ENCODE results near the gene SLC46A3.

Gene SLC46A3

GRCh38 chr13:28730762-28731161, 12.0 kb upstream of the SLC46A3 start:
- H3K36me3 ChIP-seq (ENCODE audit: insufficient read depth, low read length): no peaks in the 10 kb centered on the region
- H2AFZ ChIP-seq (ENCODE audit: low read length, unreplicated experiment): no peak overlapping the region
- no peak overlapping the region for H3K27ac ChIP-seq (ENCODE audit: low read depth, low read length)
- no peak overlapping the region for H3K4me3 ChIP-seq (ENCODE audit: low read depth, low read length)
- no peaks in the 10 kb centered on the region for H3K4me1 ChIP-seq (ENCODE audit: control insufficient read depth, insufficient read depth, low read length, unreplicated experiment)
- no peaks in the 10 kb centered on the region for H3K27me3 ChIP-seq (ENCODE audit: insufficient read depth, low read length)
- no peaks in the 10 kb centered on the region for H3K79me2 ChIP-seq (ENCODE audit: control insufficient read depth, insufficient read depth, low read length, unreplicated experiment)

GRCh38 chr13:28729541-28729940, 10.8 kb upstream of the SLC46A3 start:
- Histone ChIP-seq H3K79me2 (ENCODE audit: control insufficient read depth, insufficient read depth, low read length, unreplicated experiment) (no peaks in the 10 kb centered on the region), H3K27ac (ENCODE audit: low read depth, low read length) (no peak overlapping the region), H3K36me3 (ENCODE audit: insufficient read depth, low read length) (no peaks in the 10 kb centered on the region), H2AFZ (ENCODE audit: low read length, unreplicated experiment) (no peak overlapping the region), H3K4me1 (ENCODE audit: control insufficient read depth, insufficient read depth, low read length, unreplicated experiment) (no peaks in the 10 kb centered on the region), H3K4me3 (ENCODE audit: low read depth, low read length) (no peak overlapping the region), H3K27me3 (ENCODE audit: insufficient read depth, low read length) (no peaks in the 10 kb centered on the region)

GRCh38 chr13:28728642-28729041, 9.9 kb upstream of the SLC46A3 start:
- Histone ChIP-seq H3K27ac (ENCODE audit: low read depth, low read length) (no peak overlapping the region), H3K27me3 (ENCODE audit: insufficient read depth, low read length) (no peaks in the 10 kb centered on the region), H3K36me3 (ENCODE audit: insufficient read depth, low read length) (no peaks in the 10 kb centered on the region), H3K4me3 (ENCODE audit: low read depth, low read length) (no peak overlapping the region), H2AFZ (ENCODE audit: low read length, unreplicated experiment) (no peak overlapping the region), H3K4me1 (ENCODE audit: control insufficient read depth, insufficient read depth, low read length, unreplicated experiment) (no peaks in the 10 kb centered on the region), H3K79me2 (ENCODE audit: control insufficient read depth, insufficient read depth, low read length, unreplicated experiment) (no peaks in the 10 kb centered on the region)

DNA sequence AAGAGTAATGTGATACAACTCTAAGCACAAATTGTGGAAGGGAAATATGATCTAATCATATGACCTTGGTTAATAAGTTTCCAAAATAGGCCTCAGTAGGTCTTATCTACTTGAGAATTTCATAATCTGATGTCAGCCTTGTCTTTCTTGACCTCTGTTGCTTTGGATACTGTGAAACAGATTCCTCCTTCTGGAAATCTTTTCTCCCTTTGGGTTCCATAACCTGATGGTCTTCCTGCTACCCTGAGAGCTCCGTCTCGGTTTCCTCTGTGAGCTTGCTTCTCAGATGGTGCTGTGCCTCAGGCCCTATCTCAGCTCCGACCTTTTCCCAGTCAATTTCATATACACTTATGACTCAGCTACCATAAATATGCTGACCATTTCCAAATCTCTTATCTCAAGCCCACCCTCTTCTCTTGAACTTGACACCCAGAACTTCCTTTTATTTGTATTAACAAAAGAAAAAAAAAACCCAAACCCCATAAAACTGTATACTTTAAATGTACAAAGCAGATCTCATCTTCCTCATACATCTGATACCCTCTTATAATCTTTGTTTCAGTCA, 6.4 kb upstream of the SLC46A3 start:
- Histone ChIP-seq H3K36me3 (ENCODE audit: insufficient read depth, low read length) (no peaks in the 10 kb centered on the region), H3K4me3 (ENCODE audit: low read depth, low read length) (no peak overlapping the region), H3K4me1 (ENCODE audit: control insufficient read depth, insufficient read depth, low read length, unreplicated experiment) (peaks cover under 1% of the 10 kb centered on the region), H3K27me3 (ENCODE audit: insufficient read depth, low read length) (no peaks in the 10 kb centered on the region), H3K27ac (ENCODE audit: low read depth, low read length) (no peak overlapping the region), H2AFZ (ENCODE audit: low read length, unreplicated experiment) (no peak overlapping the region), H3K79me2 (ENCODE audit: control insufficient read depth, insufficient read depth, low read length, unreplicated experiment) (no peaks in the 10 kb centered on the region)

- H3K36me3 ChIP-seq (ENCODE audit: insufficient read depth, low read length): no peaks in the 10 kb centered on the region
- H3K79me2 ChIP-seq (ENCODE audit: control insufficient read depth, insufficient read depth, low read length, unreplicated experiment): no peaks in the 10 kb centered on the region
- H2AFZ ChIP-seq (ENCODE audit: low read length, unreplicated experiment): no peak overlapping the region
- no peaks in the 10 kb centered on the region for H3K27me3 ChIP-seq (ENCODE audit: insufficient read depth, low read length)
- no peak overlapping the region for H3K27ac ChIP-seq (ENCODE audit: low read depth, low read length)
- no peak overlapping the region for H3K4me3 ChIP-seq (ENCODE audit: low read depth, low read length)
- H3K4me1 ChIP-seq (ENCODE audit: control insufficient read depth, insufficient read depth, low read length, unreplicated experiment): peaks cover 11% of the 10 kb centered on the region
These were observed 5.0 kb upstream of the SLC46A3 start for GRCh38 chr13:28723806-28724205.

GRCh38 chr13:28719227-28720055, 671 bp upstream of the SLC46A3 start:
- Histone ChIP-seq H2AFZ (ENCODE audit: low read length, unreplicated experiment) (peak overlapping the region; percentile 97), H3K27ac (ENCODE audit: low read depth, low read length) (peak overlapping the region; percentile 89), H3K4me1 (ENCODE audit: control insufficient read depth, insufficient read depth, low read length, unreplicated experiment) (peaks cover 22% of the 10 kb centered on the region), H3K36me3 (ENCODE audit: insufficient read depth, low read length) (no peaks in the 10 kb centered on the region), H3K79me2 (ENCODE audit: control insufficient read depth, insufficient read depth, low read length, unreplicated experiment) (no peaks in the 10 kb centered on the region), H3K4me3 (ENCODE audit: low read depth, low read length) (peak overlapping the region; percentile 87), H3K27me3 (ENCODE audit: insufficient read depth, low read length) (no peaks in the 10 kb centered on the region)

GRCh38 chr13:28718196-28718542, 601 bp downstream of the SLC46A3 start:
- H3K4me3 ChIP-seq (ENCODE audit: low read depth, low read length): peak overlapping the region; percentile 87
- H2AFZ ChIP-seq (ENCODE audit: low read length, unreplicated experiment): peak overlapping the region; percentile 98
- H3K27me3 ChIP-seq (ENCODE audit: insufficient read depth, low read length): no peaks in the 10 kb centered on the region
- H3K79me2 ChIP-seq (ENCODE audit: control insufficient read depth, insufficient read depth, low read length, unreplicated experiment): no peaks in the 10 kb centered on the region
- no peaks in the 10 kb centered on the region for H3K36me3 ChIP-seq (ENCODE audit: insufficient read depth, low read length)
- peaks cover 22% of the 10 kb centered on the region for H3K4me1 ChIP-seq (ENCODE audit: control insufficient read depth, insufficient read depth, low read length, unreplicated experiment)
- H3K27ac ChIP-seq (ENCODE audit: low read depth, low read length): peak overlapping the region; percentile 70

DNA sequence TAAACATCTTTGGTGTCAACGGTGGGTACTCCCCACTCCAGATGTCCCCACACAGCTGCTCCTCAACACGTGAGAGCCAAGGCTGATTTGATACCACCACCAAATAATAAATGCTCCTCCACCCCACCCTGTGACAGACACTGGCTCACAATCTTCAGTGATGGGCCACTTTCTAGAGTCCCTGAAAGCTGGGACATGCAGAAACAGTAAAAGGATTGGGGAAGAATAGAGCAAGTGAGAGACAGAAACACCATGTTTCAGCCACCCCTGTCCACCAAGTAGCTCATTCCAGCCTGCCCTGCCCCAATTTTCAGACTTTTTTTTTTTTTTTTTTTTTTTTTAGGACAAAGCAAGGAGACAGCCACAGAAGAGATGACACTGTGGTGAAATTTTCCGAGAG, 1.6 kb downstream of the SLC46A3 start:
- H2AFZ ChIP-seq (ENCODE audit: low read length, unreplicated experiment): no peak overlapping the region
- H3K27me3 ChIP-seq (ENCODE audit: insufficient read depth, low read length): no peaks in the 10 kb centered on the region
- H3K4me1 ChIP-seq (ENCODE audit: control insufficient read depth, insufficient read depth, low read length, unreplicated experiment): peaks cover 22% of the 10 kb centered on the region
- H3K79me2 ChIP-seq (ENCODE audit: control insufficient read depth, insufficient read depth, low read length, unreplicated experiment): no peaks in the 10 kb centered on the region
- no peaks in the 10 kb centered on the region for H3K36me3 ChIP-seq (ENCODE audit: insufficient read depth, low read length)
- no peak overlapping the region for H3K4me3 ChIP-seq (ENCODE audit: low read depth, low read length)
- peak overlapping the region; percentile 33; the same call in 1 of the 2 replicates for H3K27ac ChIP-seq (ENCODE audit: low read depth, low read length)

DNA sequence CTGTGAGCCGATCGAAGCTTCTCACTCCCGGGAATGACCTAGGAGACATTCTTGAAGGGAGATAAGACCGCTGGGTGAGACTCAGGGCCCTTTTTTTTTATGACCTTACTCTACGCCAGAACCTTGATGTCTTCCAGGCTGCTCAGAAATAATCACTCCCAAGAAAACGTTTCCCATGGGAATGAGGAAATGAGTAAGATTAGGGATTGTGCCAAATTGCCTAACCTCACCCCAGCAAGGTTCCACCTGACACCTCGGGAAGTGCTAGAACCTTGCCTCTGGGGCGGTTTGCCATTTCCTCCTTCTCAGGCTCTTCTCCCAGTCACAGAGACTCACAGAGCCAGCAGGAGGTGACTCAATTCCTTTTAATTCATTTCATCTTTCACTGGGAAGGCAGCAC, 2.3 kb downstream of the SLC46A3 start:
- H3K4me3 ChIP-seq (ENCODE audit: low read depth, low read length): no peak overlapping the region
- no peaks in the 10 kb centered on the region for H3K79me2 ChIP-seq (ENCODE audit: control insufficient read depth, insufficient read depth, low read length, unreplicated experiment)
- H3K36me3 ChIP-seq (ENCODE audit: insufficient read depth, low read length): no peaks in the 10 kb centered on the region
- peaks cover 22% of the 10 kb centered on the region for H3K4me1 ChIP-seq (ENCODE audit: control insufficient read depth, insufficient read depth, low read length, unreplicated experiment)
- no peak overlapping the region for H3K27ac ChIP-seq (ENCODE audit: low read depth, low read length)
- peak overlapping the region; percentile 75 for H2AFZ ChIP-seq (ENCODE audit: low read length, unreplicated experiment)
- no peaks in the 10 kb centered on the region for H3K27me3 ChIP-seq (ENCODE audit: insufficient read depth, low read length)

- Histone ChIP-seq H3K27me3 (ENCODE audit: insufficient read depth, low read length) (no peaks in the 10 kb centered on the region), H3K36me3 (ENCODE audit: insufficient read depth, low read length) (no peaks in the 10 kb centered on the region), H3K79me2 (ENCODE audit: control insufficient read depth, insufficient read depth, low read length, unreplicated experiment) (no peaks in the 10 kb centered on the region), H3K27ac (ENCODE audit: low read depth, low read length) (no peak overlapping the region), H3K4me1 (ENCODE audit: control insufficient read depth, insufficient read depth, low read length, unreplicated experiment) (peaks cover 17% of the 10 kb centered on the region), H2AFZ (ENCODE audit: low read length, unreplicated experiment) (no peak overlapping the region), H3K4me3 (ENCODE audit: low read depth, low read length) (no peak overlapping the region)
These were observed 4.1 kb downstream of the SLC46A3 start for GRCh38 chr13:28714651-28715050.

DNA sequence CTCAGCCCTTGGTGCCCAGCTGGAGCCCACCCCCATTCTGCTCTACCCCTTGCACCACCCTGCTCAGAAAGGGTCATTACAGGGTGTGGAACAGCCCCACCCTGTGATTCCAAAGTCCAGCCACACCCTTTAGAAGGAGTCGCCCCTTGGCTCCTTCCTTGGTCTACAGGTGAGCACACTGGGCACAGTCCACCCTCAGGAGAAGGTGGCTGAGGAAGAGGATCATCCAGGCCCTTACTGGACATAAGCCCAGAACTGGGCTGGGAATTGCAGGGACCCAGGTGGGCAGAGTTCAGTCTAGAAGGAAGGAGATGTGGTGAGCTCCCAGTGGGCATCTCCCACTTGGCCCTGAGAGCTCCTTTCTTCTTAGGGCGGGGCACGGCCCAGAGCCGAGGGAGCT, 8.6 kb downstream of the SLC46A3 start:
- Histone ChIP-seq H3K4me3 (ENCODE audit: low read depth, low read length) (no peak overlapping the region), H3K79me2 (ENCODE audit: control insufficient read depth, insufficient read depth, low read length, unreplicated experiment) (no peaks in the 10 kb centered on the region), H3K36me3 (ENCODE audit: insufficient read depth, low read length) (no peaks in the 10 kb centered on the region), H2AFZ (ENCODE audit: low read length, unreplicated experiment) (no peak overlapping the region), H3K4me1 (ENCODE audit: control insufficient read depth, insufficient read depth, low read length, unreplicated experiment) (peaks cover 8% of the 10 kb centered on the region), H3K27me3 (ENCODE audit: insufficient read depth, low read length) (no peaks in the 10 kb centered on the region), H3K27ac (ENCODE audit: low read depth, low read length) (no peak overlapping the region)
